Dedifferentiated amniotic fluid mesenchymal stem cell (primary cell): ENCODE results near the gene CHST3.

Experiments used
- DNase-seq: peaks from one replicate; pipeline ENCODE4 v3.0.0-alpha.2; 2016; ENCODE audit errors: extremely low spot score

Gene CHST3

DNA sequence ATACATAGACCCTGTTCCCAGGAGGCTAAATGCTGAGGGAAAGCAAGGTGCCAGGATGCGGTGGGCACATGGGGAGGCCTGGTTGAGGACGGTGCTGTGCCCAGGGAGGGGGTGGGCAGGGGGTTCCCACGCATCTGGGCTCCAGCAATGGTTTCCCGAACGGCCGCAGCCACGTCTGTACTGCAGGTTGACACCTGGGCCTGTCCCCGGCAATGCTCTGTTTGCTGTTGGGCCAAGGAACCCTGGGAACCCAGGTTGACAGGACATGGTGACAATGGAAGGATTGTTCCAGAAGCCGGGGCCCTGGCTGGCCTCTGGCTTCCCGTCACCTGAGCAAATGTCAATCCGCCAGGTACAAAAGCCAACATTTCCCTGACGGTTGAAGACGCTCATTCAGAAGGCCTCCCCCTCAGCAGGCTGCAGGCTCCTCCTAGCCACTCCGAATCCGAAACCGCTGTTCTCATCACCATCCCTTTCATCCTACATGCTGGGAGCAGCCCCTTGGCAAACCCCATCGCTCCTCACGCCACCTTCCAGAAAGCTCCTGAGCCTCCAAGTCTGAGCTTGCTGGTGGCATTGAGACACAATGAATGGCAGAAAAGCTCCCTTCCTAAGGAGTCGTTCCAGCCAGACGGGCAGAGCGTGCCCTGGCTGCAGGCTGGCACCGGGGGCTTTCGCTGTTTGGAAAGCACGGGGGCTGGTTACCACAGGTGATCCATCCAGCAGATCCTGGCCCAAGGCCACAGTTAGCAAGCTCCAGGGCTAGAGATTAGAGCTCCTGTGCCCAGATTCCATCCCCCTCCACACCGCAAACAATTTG lies 92.9 kb downstream of the CHST3 start:
- no peak for DNase-seq

DNA sequence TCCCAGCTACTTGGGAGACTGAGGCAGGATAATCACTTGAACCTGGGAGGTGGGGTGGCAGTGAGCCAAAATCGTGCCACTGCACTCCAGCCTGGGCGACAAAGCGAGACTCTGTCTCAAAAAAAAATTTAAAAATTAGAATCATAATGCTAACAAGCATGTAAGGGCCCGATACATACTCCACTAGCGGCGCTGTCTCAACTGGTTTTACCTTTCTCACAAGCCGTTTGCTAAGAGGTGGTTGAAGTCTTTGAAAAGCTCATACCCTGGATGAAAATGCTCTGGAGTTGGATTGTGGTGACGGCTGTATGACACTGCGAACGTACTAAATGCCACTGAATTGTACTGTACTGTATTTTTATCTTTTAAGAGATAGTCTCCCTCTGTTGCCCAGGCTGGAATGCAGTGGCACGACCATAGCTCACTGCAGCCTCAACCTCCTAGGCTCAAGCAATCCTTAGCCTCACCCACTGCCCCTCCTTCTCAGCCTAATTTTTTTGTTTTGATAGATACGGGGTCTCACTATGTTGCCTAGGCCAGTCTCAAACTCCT lies 94.2 kb downstream of the CHST3 start:
- no peak for DNase-seq

DNA sequence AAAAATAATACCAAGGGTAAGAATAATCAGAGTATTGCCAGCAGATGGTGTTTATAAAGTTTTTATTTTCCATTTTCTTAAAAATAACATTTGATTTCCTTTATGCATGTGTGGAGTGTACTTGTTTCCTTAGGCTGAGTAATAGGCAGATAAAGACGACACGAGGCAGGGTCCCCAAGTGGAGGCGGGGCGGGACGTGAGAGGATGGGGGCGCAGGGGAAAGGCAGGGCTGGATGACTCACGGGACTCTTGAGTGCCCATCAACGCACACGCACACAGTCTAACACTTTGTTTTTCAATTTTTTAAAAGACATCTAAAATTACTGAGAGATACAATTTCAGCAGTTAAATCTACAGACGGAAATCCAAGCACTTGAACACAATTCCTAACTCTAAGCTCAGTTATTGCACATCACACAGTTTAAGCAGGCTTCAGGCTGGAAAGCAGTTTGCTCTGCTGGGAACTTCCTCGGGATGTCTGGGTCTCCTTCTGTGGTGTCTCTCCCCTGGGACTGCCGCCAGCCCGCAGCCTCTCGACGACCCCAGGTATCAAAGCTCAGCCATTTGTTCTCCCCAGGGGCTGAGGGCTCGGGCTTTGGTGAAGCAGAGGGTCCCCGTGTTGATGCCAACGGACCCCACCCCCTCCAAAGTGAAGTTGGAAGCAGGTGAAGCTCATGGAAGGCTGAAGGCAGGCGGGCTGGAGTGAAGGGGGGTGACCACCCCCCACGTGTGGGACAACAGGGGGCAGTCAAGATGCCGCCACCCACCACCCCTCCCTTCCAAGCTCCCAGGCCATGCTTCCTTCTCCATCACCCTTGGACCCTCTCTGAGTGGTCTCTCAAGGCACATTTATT lies 95.0 kb downstream of the CHST3 start:
- no peak for DNase-seq

DNA sequence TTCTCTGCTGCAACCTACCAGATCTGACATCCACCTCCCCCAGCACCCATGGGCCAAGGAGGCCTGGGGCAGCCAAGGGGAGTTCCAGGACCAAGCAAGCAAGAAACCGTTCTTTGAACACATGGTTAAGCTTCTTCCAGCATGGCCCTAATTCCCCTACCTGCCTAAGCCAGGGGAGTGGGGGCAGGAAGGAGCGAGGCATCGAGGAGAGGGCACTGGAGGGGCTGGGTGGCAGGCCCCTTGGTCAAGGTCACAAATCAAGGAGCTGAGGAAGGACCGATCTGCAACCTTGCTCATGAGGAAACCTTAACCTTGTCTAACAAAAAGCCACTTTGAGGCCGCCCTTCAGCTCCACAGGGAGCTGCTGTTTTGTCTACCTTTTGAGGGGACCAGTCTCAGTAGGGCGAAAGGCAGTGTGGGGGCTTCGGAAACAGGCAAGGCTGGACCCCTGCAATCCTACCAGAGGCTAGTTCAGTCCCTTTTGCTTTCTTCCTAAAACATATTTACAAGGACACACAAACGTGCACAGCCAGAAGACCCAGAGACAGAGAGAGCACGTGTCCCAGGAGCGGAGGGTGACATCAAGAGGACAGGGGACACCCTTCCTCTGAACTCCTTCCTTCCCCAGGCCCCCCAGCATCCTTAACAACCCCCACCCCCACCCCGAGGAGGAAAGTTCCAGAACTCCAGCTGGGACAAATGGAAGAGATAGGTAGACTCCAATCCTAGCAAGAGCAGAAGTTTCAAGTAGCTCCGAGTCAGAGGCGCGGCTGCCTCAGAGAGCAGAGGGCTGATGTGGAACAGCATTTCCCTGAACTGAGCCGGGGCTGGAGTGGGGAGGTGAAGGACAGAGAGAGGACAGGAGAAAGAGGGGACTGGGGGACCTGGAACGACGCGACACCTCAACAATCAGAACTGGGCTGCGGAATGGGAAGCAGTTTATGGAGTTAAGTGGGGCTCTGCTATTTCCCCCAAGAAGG lies 95.9 kb downstream of the CHST3 start:
- DNase-seq = no peak

GRCh38 chr10:72061491-72061890 lies 97.3 kb downstream of the CHST3 start:
- DNase-seq = no peak

DNA sequence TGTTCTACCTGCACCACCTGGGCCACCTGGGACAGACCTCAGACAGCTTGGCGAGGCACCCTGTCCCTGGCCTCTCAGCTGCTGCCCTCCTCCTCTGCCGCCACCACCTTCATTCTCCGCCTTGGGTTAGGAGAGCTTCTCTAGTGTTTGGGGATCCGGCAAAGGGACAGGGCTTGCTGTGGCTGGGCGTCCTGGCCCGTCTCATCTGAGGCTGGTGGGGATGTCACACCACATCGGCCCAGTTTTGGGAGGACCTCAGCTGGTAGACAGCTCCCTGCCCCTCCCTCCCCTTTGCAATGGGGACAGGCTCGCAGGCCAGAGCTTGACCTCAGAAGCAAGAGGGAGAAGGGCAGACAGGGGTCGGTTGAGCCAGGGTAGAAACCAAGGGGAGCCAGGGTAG lies 97.7 kb downstream of the CHST3 start:
- no peak for DNase-seq

- no peak for DNase-seq
Observed at GRCh38 chr10:72062382-72062781, 98.2 kb downstream of the CHST3 start.
